ENCODE measurements around the gene ADAM12. TPM values are rescaled to one million over a fixed set of nuclear protein-coding genes. Genes with fewer than 3 reads are reported as not detected.
A peak's percentile ranks its signal among the peaks of the same experiment; 100 is the strongest.

ADAM12 gene, protein sequence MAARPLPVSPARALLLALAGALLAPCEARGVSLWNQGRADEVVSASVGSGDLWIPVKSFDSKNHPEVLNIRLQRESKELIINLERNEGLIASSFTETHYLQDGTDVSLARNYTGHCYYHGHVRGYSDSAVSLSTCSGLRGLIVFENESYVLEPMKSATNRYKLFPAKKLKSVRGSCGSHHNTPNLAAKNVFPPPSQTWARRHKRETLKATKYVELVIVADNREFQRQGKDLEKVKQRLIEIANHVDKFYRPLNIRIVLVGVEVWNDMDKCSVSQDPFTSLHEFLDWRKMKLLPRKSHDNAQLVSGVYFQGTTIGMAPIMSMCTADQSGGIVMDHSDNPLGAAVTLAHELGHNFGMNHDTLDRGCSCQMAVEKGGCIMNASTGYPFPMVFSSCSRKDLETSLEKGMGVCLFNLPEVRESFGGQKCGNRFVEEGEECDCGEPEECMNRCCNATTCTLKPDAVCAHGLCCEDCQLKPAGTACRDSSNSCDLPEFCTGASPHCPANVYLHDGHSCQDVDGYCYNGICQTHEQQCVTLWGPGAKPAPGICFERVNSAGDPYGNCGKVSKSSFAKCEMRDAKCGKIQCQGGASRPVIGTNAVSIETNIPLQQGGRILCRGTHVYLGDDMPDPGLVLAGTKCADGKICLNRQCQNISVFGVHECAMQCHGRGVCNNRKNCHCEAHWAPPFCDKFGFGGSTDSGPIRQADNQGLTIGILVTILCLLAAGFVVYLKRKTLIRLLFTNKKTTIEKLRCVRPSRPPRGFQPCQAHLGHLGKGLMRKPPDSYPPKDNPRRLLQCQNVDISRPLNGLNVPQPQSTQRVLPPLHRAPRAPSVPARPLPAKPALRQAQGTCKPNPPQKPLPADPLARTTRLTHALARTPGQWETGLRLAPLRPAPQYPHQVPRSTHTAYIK
- 1 to 10 TPM in 3 of 4 donors, under 1 TPM in 1; 0.15 to 2.7 (median 1.8) TPM for total RNA-seq
- polyA plus RNA-seq: 0.14 TPM
- long read RNA-seq, donor 1, partial matches to known transcripts: 1 of 2 reads
- long read RNA-seq, donor 1, other reads (novel, unspliced or antisense): 1 of 2 reads
- long read RNA-seq, donor 2: 0 reads
- long read RNA-seq, donor 3: 0 reads
- long read RNA-seq, donor 4, partial matches to known transcripts: 1 of 1 reads
- long read RNA-seq, donor 4, other reads (novel, unspliced or antisense): 0 of 1 reads

DNA sequence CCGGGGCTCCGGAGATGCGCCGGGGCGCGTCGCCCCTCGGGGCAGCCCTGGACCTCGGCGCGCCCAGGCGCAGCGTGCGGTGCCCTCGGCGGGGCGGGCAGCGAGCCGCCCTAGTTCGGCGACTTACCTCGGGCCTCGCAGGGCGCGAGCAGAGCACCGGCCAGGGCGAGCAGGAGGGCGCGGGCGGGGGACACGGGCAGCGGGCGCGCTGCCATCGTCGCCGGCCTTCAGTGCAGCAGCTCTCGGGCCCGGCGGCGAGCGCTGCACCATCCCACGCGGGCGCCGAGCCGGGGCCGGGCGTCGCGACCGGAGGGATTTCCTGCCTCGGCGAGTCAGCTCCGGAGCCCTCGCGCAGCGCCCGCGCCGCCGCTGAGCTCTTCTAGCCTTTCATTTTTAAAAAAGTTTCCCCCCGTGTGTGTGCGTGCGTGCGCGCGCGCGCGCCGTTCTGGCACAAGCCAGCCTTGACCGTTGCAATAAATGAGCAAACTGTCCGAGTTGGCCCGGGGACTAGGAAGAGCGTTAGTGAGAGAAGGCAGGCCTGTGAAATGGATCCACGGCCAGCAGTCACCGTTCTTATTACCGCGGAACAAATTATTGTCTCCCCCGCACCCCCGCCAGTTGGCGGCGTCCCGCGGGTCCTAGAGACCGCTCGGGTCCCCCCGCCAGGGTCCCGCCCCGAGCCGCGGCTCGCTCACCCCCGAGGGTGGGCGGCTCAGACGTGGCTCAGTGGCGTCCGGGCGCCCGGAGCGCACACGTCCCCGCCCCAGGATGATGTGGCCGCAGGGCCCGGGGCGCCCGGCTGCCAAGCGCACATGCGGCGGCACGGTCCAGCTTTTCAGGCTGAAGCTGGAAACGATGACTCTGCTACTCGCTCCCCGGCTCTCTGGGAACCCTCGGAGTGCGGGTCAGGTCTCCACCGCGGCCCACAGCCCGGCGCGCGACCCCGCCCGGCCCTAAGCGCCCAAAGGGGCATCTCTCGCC is at the start of gene ADAM12:
Gene ADAM12, minus strand, starts transcription at position 547 of the 981 bp plus-strand sequence. Its CDS starts 332 bp downstream, at position 215.
- Histone ChIP-seq H3K27me3 (ENCODE audit: control insufficient read depth, insufficient read depth) (peaks cover 3% of the 10 kb centered on the region), H3K27ac (ENCODE audit: low read length) (no peak within 1 kb of the TSS), H3K4me3 (ENCODE audit: low read length) (peak within 1 kb of the TSS; percentile 54), H3K9me3 (ENCODE audit: control insufficient read depth, low read length) (no peaks in the 10 kb centered on the region), H3K4me1 (ENCODE audit: control insufficient read depth, insufficient read depth, low read length) (peaks cover 2% of the 10 kb centered on the region)
- ATAC-seq (peak; percentile 68 to 80), DNase-seq (peak; percentile 67 to 84 (median 79))
- WGBS: 6% methylated on average over 127 of the region's 127 CpGs
- intact Hi-C loops (cut with DNase I): loop anchor here (2.0 to 10.0 kb wide), 2 partner anchors 403 to 405 kb away; no protein-coding TSS in a partner anchor

- no peaks in the 10 kb centered on the region for H3K4me1 ChIP-seq (ENCODE audit: control insufficient read depth, insufficient read depth, low read length)
- ATAC-seq: no peak
- no peak overlapping the region for H3K27ac ChIP-seq (ENCODE audit: low read length)
- H3K9me3 ChIP-seq (ENCODE audit: control insufficient read depth, low read length): peaks cover 2% of the 10 kb centered on the region
- DNase-seq: no peak
- WGBS: 83% methylated on average over 2 of the region's 2 CpGs
- H3K4me3 ChIP-seq (ENCODE audit: low read length): no peak overlapping the region
- no peaks in the 10 kb centered on the region for H3K27me3 ChIP-seq (ENCODE audit: control insufficient read depth, insufficient read depth)
- intact Hi-C loops (cut with DNase I): no loop called here
These were observed 49.5 kb upstream of the ADAM12 start for GRCh38 chr10:126437635-126438406.

- peaks cover 2% of the 10 kb centered on the region for H3K9me3 ChIP-seq (ENCODE audit: control insufficient read depth, low read length)
- no peak overlapping the region for H3K27ac ChIP-seq (ENCODE audit: low read length)
- no peaks in the 10 kb centered on the region for H3K27me3 ChIP-seq (ENCODE audit: control insufficient read depth, insufficient read depth)
- intact Hi-C loops (cut with DNase I): no loop called here
- ATAC-seq (no peak), DNase-seq (no peak)
- H3K4me1 ChIP-seq (ENCODE audit: control insufficient read depth, insufficient read depth, low read length): no peaks in the 10 kb centered on the region
- H3K4me3 ChIP-seq (ENCODE audit: low read length): no peak overlapping the region
- WGBS: 32% methylated on average over 5 of the region's 5 CpGs
These were observed 46.0 kb upstream of the ADAM12 start for GRCh38 chr10:126434235-126434634.

- ATAC-seq (no peak), DNase-seq (no peak)
- peaks cover 2% of the 10 kb centered on the region for H3K9me3 ChIP-seq (ENCODE audit: control insufficient read depth, low read length)
- no peak overlapping the region for H3K27ac ChIP-seq (ENCODE audit: low read length)
- H3K4me3 ChIP-seq (ENCODE audit: low read length): no peak overlapping the region
- intact Hi-C loops (cut with DNase I): no loop called here
- no peaks in the 10 kb centered on the region for H3K4me1 ChIP-seq (ENCODE audit: control insufficient read depth, insufficient read depth, low read length)
- no peaks in the 10 kb centered on the region for H3K27me3 ChIP-seq (ENCODE audit: control insufficient read depth, insufficient read depth)
- 70% methylated on average over 5 of the region's 5 CpGs for WGBS
These were observed 45.1 kb upstream of the ADAM12 start for GRCh38 chr10:126433351-126433750.

DNA sequence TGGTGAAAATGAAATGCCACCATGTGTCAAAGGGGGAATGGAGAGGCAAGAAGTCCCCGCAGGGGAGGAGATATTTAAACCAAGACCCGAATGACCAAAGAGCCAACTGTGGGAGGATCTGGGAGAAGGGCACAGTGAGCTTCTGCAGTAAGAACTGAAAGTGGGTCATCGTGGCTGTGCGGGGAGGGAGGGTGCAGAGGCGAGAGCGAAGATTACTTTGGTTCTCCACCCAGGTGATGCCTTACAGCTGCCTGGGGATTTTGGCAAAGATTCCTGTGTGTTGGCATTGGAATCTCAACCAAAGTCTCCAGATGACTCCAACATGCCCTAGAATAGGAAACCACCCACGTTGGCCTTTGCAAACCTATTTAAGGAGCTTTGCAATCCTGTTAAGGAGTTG is 44.2 kb upstream of the ADAM12 start:
- intact Hi-C loops (cut with DNase I): no loop called here
- Histone ChIP-seq H3K27me3 (ENCODE audit: control insufficient read depth, insufficient read depth) (no peaks in the 10 kb centered on the region), H3K4me1 (ENCODE audit: control insufficient read depth, insufficient read depth, low read length) (no peaks in the 10 kb centered on the region), H3K4me3 (ENCODE audit: low read length) (no peak overlapping the region), H3K9me3 (ENCODE audit: control insufficient read depth, low read length) (no peaks in the 10 kb centered on the region), H3K27ac (ENCODE audit: low read length) (no peak overlapping the region)
- ATAC-seq (no peak), DNase-seq (no peak)
- 82% methylated on average over 7 of the region's 7 CpGs for WGBS

GRCh38 chr10:126431816-126432215 is 43.5 kb upstream of the ADAM12 start:
- WGBS: 68% methylated on average over 2 of the region's 2 CpGs
- ATAC-seq (no peak), DNase-seq (no peak)
- intact Hi-C loops (cut with DNase I): no loop called here
- Histone ChIP-seq H3K4me3 (ENCODE audit: low read length) (no peak overlapping the region), H3K27me3 (ENCODE audit: control insufficient read depth, insufficient read depth) (no peaks in the 10 kb centered on the region), H3K9me3 (ENCODE audit: control insufficient read depth, low read length) (no peaks in the 10 kb centered on the region), H3K27ac (ENCODE audit: low read length) (no peak overlapping the region), H3K4me1 (ENCODE audit: control insufficient read depth, insufficient read depth, low read length) (no peaks in the 10 kb centered on the region)

GRCh38 chr10:126430512-126430911 is 42.2 kb upstream of the ADAM12 start:
- ATAC-seq (no peak), DNase-seq (no peak)
- no peak overlapping the region for H3K4me3 ChIP-seq (ENCODE audit: low read length)
- intact Hi-C loops (cut with DNase I): no loop called here
- H3K27me3 ChIP-seq (ENCODE audit: control insufficient read depth, insufficient read depth): no peaks in the 10 kb centered on the region
- 84% methylated on average over 2 of the region's 2 CpGs for WGBS
- H3K27ac ChIP-seq (ENCODE audit: low read length): no peak overlapping the region
- no peaks in the 10 kb centered on the region for H3K4me1 ChIP-seq (ENCODE audit: control insufficient read depth, insufficient read depth, low read length)
- no peaks in the 10 kb centered on the region for H3K9me3 ChIP-seq (ENCODE audit: control insufficient read depth, low read length)

DNA sequence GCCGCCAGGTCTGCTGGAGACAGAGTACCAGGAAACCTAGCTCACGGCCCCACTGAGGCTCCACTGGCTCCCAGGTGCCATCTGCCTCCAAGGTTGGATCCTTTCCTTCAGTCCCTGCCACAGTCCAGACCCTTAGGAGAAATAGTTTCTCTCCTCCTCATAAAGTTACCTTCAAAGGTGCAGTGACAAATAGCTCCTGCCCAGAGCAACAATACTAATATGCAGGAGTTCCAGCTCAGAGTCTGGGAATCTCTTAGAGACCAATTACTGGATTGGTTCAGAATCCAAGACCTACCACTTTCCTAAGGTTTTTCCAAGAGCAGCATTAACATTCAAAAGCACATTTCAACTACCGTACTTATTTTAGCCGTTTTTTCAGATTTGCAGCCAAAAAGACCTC is 41.0 kb upstream of the ADAM12 start:
- Histone ChIP-seq H3K27me3 (ENCODE audit: control insufficient read depth, insufficient read depth) (no peaks in the 10 kb centered on the region), H3K4me3 (ENCODE audit: low read length) (no peak overlapping the region), H3K9me3 (ENCODE audit: control insufficient read depth, low read length) (no peaks in the 10 kb centered on the region), H3K27ac (ENCODE audit: low read length) (no peak overlapping the region), H3K4me1 (ENCODE audit: control insufficient read depth, insufficient read depth, low read length) (no peaks in the 10 kb centered on the region)
- WGBS: 83% methylated on average over 4 of the region's 4 CpGs
- intact Hi-C loops (cut with DNase I): no loop called here
- ATAC-seq (no peak), DNase-seq (no peak)

GRCh38 chr10:126425489-126426065 is 37.3 kb upstream of the ADAM12 start:
- H3K27ac ChIP-seq (ENCODE audit: low read length): no peak overlapping the region
- intact Hi-C loops (cut with DNase I): no loop called here
- H3K4me3 ChIP-seq (ENCODE audit: low read length): no peak overlapping the region
- ATAC-seq (peak in 1 of 2 donors; percentile 26), DNase-seq (no peak)
- peaks cover 5% of the 10 kb centered on the region for H3K9me3 ChIP-seq (ENCODE audit: control insufficient read depth, low read length)
- H3K27me3 ChIP-seq (ENCODE audit: control insufficient read depth, insufficient read depth): no peaks in the 10 kb centered on the region
- 46% methylated on average over 8 of the region's 8 CpGs for WGBS
- H3K4me1 ChIP-seq (ENCODE audit: control insufficient read depth, insufficient read depth, low read length): peaks cover 2% of the 10 kb centered on the region
